ENCODE results near the gene UBR1.
"Not testable (repeated sequence)": the region's sequence is repeated elsewhere in the genome, so short reads cannot be mapped to it uniquely, and the experiment has no call there.

UBR1 gene

DNA sequence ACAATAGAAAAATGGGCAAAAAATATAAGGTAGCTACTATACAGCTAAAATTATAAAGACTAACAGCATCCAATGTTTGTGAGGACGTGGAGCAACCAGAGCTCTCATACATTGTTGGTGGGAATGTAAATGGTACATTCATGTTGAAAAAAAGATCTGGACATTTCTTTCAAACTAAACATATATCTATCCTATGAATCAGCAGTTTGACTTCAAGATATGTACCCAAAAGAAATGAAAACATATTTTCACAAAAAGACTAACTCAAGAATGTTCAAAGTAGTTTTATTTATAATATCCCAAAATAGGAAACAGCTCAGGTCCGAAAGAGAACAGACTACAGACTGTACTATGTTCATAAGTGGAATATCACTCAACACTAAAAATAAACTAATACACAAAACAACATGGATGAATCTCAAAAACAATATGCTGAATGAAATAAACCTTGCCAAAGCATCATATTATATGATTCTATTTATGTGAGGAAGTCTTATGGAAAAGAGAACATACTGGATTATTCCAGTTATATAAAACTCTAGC, 176.5 kb downstream of the UBR1 start:
- Mint-ChIP-seq H3K9me3 (no peaks in the 10 kb centered on the region), H3K4me1 (no peaks in the 10 kb centered on the region), H3K27ac (no peak overlapping the region), H3K4me3 (no peak overlapping the region), H3K36me3 (no peaks in the 10 kb centered on the region)
- DNase-seq (ENCODE audit: low spot score in 2 of 2), result no peak
- ATAC-seq, result no peak

- H3K4me3 Mint-ChIP-seq, result peak overlapping the region; percentile 93
- DNase-seq (ENCODE audit: low spot score in 2 of 2) (peak in 1 of 2 donors; percentile 75), ATAC-seq (peak; percentile 50)
- peaks cover 22% of the 10 kb centered on the region for H3K4me1 Mint-ChIP-seq
- H3K9me3 Mint-ChIP-seq, result no peaks in the 10 kb centered on the region
- peak overlapping the region; percentile 97 for H3K27ac Mint-ChIP-seq
- H3K36me3 Mint-ChIP-seq, result peaks cover 6% of the 10 kb centered on the region
Measured at GRCh38 chr15:42921342-42921731, 184.5 kb downstream of the UBR1 start.

DNA sequence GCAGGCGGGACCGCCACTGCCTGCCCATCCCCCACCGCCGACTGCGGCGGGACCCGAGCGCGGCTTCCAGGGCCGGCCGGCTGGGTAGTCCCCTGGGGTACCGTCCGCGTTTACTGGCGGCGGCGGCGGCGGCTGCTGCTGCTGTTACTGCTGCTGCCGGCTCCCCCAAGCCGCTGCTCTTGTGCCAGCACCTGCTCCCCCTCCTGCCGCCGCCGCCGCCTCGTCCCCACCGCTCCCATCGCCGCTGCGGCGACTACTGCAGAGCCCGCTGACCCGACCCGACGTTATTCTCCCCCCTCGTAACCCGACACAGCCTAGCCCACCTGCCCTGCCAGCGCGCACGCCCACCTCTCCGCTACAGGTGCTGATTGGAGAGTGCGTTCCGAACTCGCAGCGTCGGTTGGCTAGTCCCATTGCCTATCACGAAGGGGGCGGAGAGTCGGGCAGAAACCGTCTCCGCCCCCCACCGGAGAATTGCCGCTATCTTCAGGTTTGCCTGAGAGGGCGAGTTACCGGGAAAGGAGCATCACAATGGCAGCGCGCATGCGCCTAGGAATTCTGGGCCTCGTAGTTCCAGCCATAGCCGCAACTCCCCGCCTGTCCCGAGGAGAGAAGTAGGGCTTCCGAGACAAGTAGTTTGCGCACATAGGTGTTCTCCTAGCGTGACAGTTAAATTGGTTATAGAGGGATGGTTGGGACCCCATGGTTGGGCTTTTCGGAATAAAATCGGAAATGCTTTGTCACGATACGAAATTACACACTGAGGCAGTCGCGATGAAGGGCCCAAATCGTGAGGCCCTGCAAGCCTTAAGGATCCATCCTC, 185.1 kb downstream of the UBR1 start, which contains the start of gene TTBK2:
TSS of gene TTBK2 (minus strand) at position 260 of the 823 bp plus-strand sequence. CDS start 42,161 bp downstream, outside the sequence.
- ATAC-seq, result peak; percentile 96
- H3K27ac Mint-ChIP-seq, result peak within 1 kb of the TSS; percentile 97

GRCh38 chr15:42919799-42920518, 185.9 kb downstream of the UBR1 start:
- H3K27ac Mint-ChIP-seq, result peak overlapping the region; percentile 97
- H3K4me1 Mint-ChIP-seq, result peaks cover 33% of the 10 kb centered on the region
- no peaks in the 10 kb centered on the region for H3K9me3 Mint-ChIP-seq
- peak in 1 of 2 donors; percentile 25 for DNase-seq (ENCODE audit: low spot score in 2 of 2)
- H3K36me3 Mint-ChIP-seq, result peaks cover 6% of the 10 kb centered on the region
- peak overlapping the region; percentile 93 for H3K4me3 Mint-ChIP-seq
- peak; percentile 1 for ATAC-seq

More for the DNA sequence above, 185.1 kb downstream of the UBR1 start, which contains the start of gene TTBK2:
- no peaks in the 10 kb centered on the region for H3K9me3 Mint-ChIP-seq
- peak within 1 kb of the TSS; percentile 93 for H3K4me3 Mint-ChIP-seq
- peak; percentile 93 to 99 for DNase-seq (ENCODE audit: low spot score in 2 of 2)
- H3K36me3 Mint-ChIP-seq, result peaks cover 6% of the 10 kb centered on the region
- peaks cover 25% of the 10 kb centered on the region for H3K4me1 Mint-ChIP-seq

GRCh38 chr15:42919308-42919707, 186.5 kb downstream of the UBR1 start:
- Mint-ChIP-seq H3K4me3 (peak overlapping the region; percentile 93), H3K4me1 (peaks cover 38% of the 10 kb centered on the region), H3K27ac (peak overlapping the region; percentile 97), H3K36me3 (peaks cover 6% of the 10 kb centered on the region), H3K9me3 (no peaks in the 10 kb centered on the region)
- no peak for ATAC-seq
- DNase-seq (ENCODE audit: low spot score in 2 of 2), result no peak

DNA sequence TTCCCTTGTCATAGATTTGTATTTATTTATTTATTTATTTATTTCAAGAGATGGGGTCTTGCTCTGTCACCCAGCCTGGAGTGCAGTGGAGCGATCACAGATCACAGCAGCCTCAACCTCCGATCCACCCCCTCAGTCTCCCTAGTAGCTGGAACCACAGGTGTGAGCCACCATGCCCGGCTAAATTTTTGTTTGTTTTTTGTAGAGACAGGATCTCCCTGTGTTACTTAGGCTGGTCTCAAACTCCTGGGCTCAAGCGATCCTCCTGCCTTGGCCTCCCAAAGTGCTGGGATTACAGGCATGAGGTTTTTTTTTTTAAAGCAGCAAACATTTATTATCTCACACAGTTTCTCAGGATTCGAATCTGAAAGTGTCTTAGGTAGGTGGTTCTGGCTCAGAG, 187.8 kb downstream of the UBR1 start:
- ATAC-seq, result no peak
- H3K4me1 Mint-ChIP-seq, result peaks cover 38% of the 10 kb centered on the region
- H3K36me3 Mint-ChIP-seq, result peaks cover 6% of the 10 kb centered on the region
- H3K27ac Mint-ChIP-seq, result no peak overlapping the region
- DNase-seq (ENCODE audit: low spot score in 2 of 2), result no peak
- H3K9me3 Mint-ChIP-seq, result no peaks in the 10 kb centered on the region
- H3K4me3 Mint-ChIP-seq, result no peak overlapping the region

DNA sequence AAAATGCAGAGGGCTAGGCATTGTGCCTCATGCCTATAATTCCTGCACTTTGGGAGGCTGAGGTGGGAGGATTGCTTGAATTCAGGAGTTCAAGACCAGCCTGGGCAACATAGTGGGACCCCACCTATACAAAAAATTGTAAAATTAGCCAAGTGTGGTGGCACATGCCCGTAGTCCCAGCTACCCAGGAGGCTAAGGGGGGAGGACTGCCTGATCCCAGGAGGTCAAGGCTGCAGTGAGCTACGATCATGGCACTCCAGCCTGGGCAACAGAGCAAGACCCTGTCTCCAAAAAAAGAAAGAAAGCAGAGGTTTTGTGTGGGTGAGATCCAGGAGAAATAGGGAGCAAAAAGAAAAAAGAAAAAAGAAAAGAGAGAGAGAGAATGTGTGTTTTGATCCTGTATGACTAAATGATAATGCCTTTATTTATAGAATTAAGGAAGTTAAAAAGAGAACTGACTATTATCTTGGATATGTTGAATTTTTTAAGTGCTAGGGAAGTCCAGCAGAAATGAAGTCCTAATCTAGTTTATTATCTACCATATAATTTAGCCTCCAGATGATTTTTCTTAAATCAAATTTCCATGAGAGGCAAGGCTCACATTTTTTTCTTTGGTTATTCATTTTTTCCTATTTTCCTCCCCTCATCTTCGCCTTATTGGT, 190.1 kb downstream of the UBR1 start:
- no peak overlapping the region for H3K27ac Mint-ChIP-seq
- DNase-seq (ENCODE audit: low spot score in 2 of 2) (no peak), ATAC-seq (no peak)
- no peak overlapping the region for H3K4me3 Mint-ChIP-seq
- H3K9me3 Mint-ChIP-seq, result no peaks in the 10 kb centered on the region
- H3K4me1 Mint-ChIP-seq, result peaks cover 39% of the 10 kb centered on the region
- peaks cover 3% of the 10 kb centered on the region for H3K36me3 Mint-ChIP-seq

DNA sequence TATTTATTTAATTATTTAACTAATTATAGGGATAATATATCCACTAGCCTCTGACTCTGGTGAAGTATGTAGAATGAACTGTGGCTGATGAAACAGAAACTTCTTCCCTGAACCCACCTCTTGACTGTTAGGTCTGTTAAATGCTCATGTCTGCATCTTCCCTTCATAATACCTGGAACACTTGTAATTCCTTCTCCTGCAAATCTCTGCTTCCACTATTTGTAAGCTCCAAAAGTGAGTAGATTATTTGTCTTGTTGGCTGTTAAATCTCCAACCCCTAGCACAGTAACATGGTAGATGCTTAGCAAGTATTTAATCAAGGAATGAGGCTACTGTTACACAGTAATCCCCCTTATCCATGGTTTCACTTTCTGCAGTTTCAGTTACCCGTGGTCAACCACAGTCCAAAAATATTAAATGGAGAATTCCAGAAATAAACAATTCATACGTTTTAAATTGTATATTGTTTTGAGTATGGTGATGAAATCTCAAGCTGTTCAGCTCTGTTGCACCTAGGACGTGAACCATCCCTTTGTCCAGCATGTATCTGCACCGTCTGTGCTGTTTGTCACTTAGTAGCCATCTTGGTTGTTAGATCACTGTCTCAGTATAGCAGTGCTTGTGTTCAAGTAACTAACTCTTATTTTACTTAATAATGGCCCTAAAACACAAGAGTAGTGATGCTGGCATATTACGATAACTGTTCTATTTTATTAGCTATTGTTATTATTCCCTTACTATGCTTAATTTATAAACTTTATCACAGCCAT, 190.9 kb downstream of the UBR1 start:
- no peak for ATAC-seq
- no peaks in the 10 kb centered on the region for H3K9me3 Mint-ChIP-seq
- no peaks in the 10 kb centered on the region for H3K36me3 Mint-ChIP-seq
- peaks cover 36% of the 10 kb centered on the region for H3K4me1 Mint-ChIP-seq
- no peak overlapping the region for H3K27ac Mint-ChIP-seq
- H3K4me3 Mint-ChIP-seq, result no peak overlapping the region
- DNase-seq (ENCODE audit: low spot score in 2 of 2), result no peak

DNA sequence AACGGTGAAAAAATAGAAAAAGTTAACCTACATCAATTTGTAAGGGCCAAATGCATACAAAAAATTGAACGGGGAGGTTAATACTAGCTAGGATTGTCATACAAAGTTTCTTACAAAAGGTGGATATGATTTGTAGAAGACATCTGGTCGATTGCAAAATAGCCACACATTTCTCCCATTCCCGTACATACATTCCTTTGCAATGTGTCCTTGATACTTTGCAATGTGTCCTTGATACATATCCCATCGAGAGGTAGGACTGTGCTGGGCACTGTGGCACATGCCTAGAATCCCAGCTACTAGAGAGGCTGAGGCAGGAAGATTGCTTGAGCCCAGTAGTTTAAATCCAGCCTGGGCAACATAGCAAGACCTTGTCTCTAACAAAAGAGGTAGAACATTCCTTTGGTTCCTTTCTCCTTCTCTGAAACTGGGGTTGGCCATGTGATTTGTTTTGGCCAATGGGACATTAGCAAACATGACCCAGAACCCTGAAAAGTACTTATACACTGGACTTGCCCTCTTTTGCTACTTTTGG, 194.7 kb downstream of the UBR1 start:
- ATAC-seq (no peak), DNase-seq (ENCODE audit: low spot score in 2 of 2) (no peak)
- Mint-ChIP-seq H3K36me3 (no peaks in the 10 kb centered on the region), H3K9me3 (no peaks in the 10 kb centered on the region), H3K4me3 (no peak overlapping the region), H3K27ac (no peak overlapping the region), H3K4me1 (peaks cover 33% of the 10 kb centered on the region)

DNA sequence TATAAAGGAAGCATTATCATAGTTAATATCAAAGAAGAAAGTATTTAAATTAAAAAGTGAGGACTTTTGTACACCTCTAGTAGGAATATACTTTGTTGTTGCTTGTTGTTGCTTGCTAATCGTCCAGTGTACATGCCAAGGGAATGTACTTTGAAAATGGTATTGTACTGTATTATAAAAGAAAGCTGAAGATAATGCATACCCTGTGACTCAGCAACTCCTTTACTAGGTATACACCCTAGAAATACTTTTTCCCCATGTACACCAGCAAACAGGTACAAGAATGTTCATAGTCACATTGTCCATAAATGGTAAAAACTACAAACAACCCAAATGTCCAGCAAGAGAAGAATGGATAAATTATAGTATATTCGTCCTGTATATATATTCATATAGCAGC, 197.3 kb downstream of the UBR1 start:
- Mint-ChIP-seq H3K4me3 (no peak overlapping the region), H3K9me3 (no peaks in the 10 kb centered on the region), H3K36me3 (no peaks in the 10 kb centered on the region), H3K27ac (no peak overlapping the region), H3K4me1 (peaks cover 22% of the 10 kb centered on the region)
- no peak for DNase-seq (ENCODE audit: low spot score in 2 of 2)
- no peak for ATAC-seq

DNA sequence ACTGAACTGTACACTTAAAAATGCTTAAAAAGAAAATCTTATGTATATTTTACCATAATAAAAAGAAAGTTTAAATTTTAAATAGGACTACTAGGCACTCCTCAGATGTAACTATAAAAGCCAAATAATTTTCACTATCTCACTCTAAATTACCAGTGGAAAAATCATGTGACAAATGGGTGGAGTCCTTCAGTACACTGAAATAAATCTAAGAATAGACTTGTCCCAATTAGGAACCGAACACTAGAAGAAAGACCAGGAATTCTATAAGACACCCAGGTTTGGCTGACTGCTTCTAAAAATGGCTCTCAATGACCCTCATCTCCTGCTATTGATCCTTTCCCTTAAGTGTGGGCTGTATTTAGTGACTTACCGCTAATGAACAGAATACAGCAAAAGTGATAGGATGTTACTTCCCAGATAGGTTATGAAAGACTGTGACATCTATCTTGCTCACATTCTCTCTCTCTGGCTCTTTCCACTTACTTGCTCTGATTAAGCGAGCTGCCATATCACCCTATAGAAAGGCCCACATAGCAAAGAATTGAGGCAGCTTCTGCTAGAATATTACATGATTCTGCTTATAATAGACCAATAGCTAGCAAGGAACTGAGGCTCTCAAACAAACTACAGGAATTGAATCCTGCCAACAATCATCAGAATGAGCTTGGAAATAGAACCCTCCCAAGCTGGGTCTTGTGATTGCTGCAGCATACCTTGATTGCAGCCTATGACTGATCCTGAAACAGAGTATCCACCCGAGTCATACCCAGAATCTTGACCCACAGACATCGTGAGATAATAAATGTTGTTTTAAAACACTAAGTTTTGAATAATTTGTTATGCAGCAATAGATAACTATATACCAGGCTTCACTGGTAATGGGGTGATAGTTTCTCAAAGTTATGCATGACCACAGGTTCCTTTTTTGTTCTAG, 202.2 kb downstream of the UBR1 start:
- no peak for ATAC-seq
- H3K27ac Mint-ChIP-seq, result no peak overlapping the region

GRCh38 chr15:42893911-42894310, 211.9 kb downstream of the UBR1 start:
- not testable (repeated sequence) for H3K9me3 Mint-ChIP-seq; H3K27ac Mint-ChIP-seq; H3K36me3 Mint-ChIP-seq; H3K4me1 Mint-ChIP-seq; ATAC-seq; H3K4me3 Mint-ChIP-seq; DNase-seq (ENCODE audit: low spot score in 2 of 2)

More for the DNA sequence above, 202.2 kb downstream of the UBR1 start:
- Mint-ChIP-seq H3K36me3 (no peaks in the 10 kb centered on the region), H3K4me1 (peaks cover 13% of the 10 kb centered on the region), H3K9me3 (no peaks in the 10 kb centered on the region), H3K4me3 (no peak overlapping the region)
- DNase-seq (ENCODE audit: low spot score in 2 of 2), result peak in 1 of 2 donors; percentile 25
